SK-N-MC (cell line): ENCODE results near the gene RIPOR3.

Experiments
- EZH2 ChIP-seq: fragments of 200-600 bp; sonication (generic); IDR thresholded peaks from one replicate; pipeline ENCODE4 v1.6.1; 2017; ENCODE audit warnings: antibody characterized with exemption
- FOXP2 ChIP-seq: optimal IDR thresholded peaks from 2 replicates; pipeline ENCODE3; 2011; ENCODE audit warnings: mild to moderate bottlenecking, moderate library complexity; ENCODE audit not compliant: insufficient read depth; ENCODE audit errors: extremely low read length, control extremely low read depth
- POLR2AphosphoS5 ChIP-seq: IDR thresholded peaks from 2 replicates; pipeline ENCODE4 v1.6.1; 2012; ENCODE audit warnings: mild to moderate bottlenecking, low read depth, low read length, borderline replicate concordance

DNA sequence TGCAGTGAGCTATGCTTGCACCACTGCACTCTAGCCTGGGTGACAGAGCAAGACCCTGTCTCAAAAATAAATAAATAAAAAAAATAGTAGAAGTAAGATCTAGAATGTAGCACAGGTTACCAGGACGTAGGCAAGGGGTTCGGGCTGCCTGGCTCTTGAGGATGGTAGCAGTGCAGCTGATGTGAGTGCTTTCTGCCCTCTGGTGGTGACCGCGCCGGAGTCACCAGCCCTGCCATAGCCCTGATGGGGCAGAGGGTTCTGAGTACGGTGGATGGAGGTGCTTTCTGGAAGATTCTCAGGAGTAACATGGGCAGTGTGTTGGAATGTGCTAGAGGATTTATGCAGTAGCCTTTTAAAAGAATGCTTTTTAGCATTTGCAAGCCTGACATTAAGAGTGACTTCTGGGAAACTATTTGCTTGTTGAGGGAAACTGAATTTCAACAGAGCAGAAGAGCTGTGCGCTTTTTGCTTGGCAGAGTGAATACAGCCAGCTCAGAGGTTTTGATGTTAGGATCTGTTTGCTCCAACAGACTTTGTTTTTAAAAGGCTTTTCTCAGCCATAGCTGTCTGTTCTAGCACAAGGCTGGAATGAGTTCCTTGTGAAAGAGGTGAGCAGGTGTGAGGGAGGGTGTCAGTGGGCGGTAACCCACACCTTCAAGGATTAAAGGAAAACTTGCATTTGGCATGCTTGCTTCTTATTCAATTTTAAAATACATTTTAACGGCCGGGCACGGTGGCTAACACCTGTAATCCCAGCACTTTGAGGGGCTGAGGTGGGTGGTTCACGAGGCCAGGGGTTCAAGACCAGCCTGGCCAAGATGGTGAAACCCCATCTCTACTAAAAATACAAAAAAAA, 115.2 kb downstream of the RIPOR3 start:
- TF ChIP-seq EZH2 (no peak), POLR2AphosphoS5 (no peak), FOXP2 (no peak)
